ENCODE measurements around the gene LRRC72. TPM values are rescaled to one million over a fixed set of nuclear protein-coding genes. Genes with fewer than 3 reads are reported as not detected.

The LRRC72 gene
- total RNA-seq, 1 experiment from 2014 or later = not detected

GRCh38 chr7:16479161-16479560 lies 47.5 kb upstream of the LRRC72 start:
- Histone ChIP-seq H3K79me1 (ENCODE audit: insufficient read depth, low read depth, low read length, poor library complexity, severe bottlenecking) (no peaks in the 10 kb centered on the region), H4K5ac (ENCODE audit: insufficient read length, low read depth, low read length) (no peak overlapping the region), H3K18ac (ENCODE audit: insufficient read length, low read depth, low read length) (no peak overlapping the region), H2BK20ac (ENCODE audit: low read depth, low read length, poor library complexity, severe bottlenecking) (no peak overlapping the region), H3K4me2 (ENCODE audit: insufficient read depth, insufficient read length, low read length) (no peak overlapping the region), H2BK15ac (ENCODE audit: low read depth, low read length) (no peak overlapping the region), H3K79me2 (ENCODE audit: insufficient read depth, low read length) (no peaks in the 10 kb centered on the region), H4K91ac (ENCODE audit: insufficient read length, low read depth, low read length) (no peak overlapping the region), H3K14ac (ENCODE audit: insufficient read depth, low read length) (no peak overlapping the region), H3K4ac (ENCODE audit: low read depth, low read length) (no peak overlapping the region), H2BK12ac (ENCODE audit: insufficient read length, low read depth, low read length) (no peak overlapping the region), H3K9ac (ENCODE audit: extremely low read depth, insufficient read length, low read length) (no peak overlapping the region), H2AK5ac (ENCODE audit: insufficient read length, low read length) (no peak overlapping the region), H2BK120ac (ENCODE audit: low read depth, low read length, poor library complexity, severe bottlenecking) (no peak overlapping the region), H3K4me1 (ENCODE audit: insufficient read depth, low read length) (no peaks in the 10 kb centered on the region), H2BK5ac (ENCODE audit: insufficient read length, low read length) (no peak overlapping the region), H3K23ac (ENCODE audit: insufficient read length, low read depth, low read length) (no peak overlapping the region), H3K27me3 (ENCODE audit: insufficient read depth, low read length) (no peaks in the 10 kb centered on the region), H3K27ac (ENCODE audit: insufficient read length, low read depth, low read length) (no peak overlapping the region), H3K9me3 (ENCODE audit: control insufficient read depth, low read depth, low read length) (no peaks in the 10 kb centered on the region), H4K20me1 (ENCODE audit: control insufficient read depth, insufficient read depth, insufficient read length) (no peaks in the 10 kb centered on the region), H4K8ac (replicated peaks; ENCODE audit: insufficient read length, low read depth, low read length) (no peak overlapping the region), H3K56ac (ENCODE audit: insufficient read length, low read depth, low read length) (no peak overlapping the region), H3K23me2 (ENCODE audit: insufficient read length, low read depth, low read length, poor library complexity, severe bottlenecking) (no peaks in the 10 kb centered on the region), H2AFZ (ENCODE audit: low read length) (no peak overlapping the region), H3T11ph (ENCODE audit: low read length) (no peak overlapping the region)
- DNase-seq = no peak
- no peaks in the 10 kb centered on the region for H3K27me3 Mint-ChIP-seq (ENCODE audit: low read depth)
- TF ChIP-seq, protein P1, sequence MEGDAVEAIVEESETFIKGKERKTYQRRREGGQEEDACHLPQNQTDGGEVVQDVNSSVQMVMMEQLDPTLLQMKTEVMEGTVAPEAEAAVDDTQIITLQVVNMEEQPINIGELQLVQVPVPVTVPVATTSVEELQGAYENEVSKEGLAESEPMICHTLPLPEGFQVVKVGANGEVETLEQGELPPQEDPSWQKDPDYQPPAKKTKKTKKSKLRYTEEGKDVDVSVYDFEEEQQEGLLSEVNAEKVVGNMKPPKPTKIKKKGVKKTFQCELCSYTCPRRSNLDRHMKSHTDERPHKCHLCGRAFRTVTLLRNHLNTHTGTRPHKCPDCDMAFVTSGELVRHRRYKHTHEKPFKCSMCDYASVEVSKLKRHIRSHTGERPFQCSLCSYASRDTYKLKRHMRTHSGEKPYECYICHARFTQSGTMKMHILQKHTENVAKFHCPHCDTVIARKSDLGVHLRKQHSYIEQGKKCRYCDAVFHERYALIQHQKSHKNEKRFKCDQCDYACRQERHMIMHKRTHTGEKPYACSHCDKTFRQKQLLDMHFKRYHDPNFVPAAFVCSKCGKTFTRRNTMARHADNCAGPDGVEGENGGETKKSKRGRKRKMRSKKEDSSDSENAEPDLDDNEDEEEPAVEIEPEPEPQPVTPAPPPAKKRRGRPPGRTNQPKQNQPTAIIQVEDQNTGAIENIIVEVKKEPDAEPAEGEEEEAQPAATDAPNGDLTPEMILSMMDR (conservative IDR thresholded peaks at IDR 0.05) = no peak
- H3K9me3 Mint-ChIP-seq = no peaks in the 10 kb centered on the region
- H3K4me1 Mint-ChIP-seq = peaks cover 5 to 6% of the 10 kb centered on the region in 2 experiments
- no peak overlapping the region for H3K27ac Mint-ChIP-seq
- H3K4me3 Mint-ChIP-seq = no peak overlapping the region
- no peaks in the 10 kb centered on the region for H3K36me3 Mint-ChIP-seq (ENCODE audit: insufficient read depth in 1 of 3, low read depth in 3 of 3)
- no CpG with 5 or more reads among the region's 4 CpGs for WGBS (ENCODE audit: extremely low coverage, insufficient read length, low lambda C conversion rate)
